K562 (cell line): Measurements from ENCODE around the gene MID1IP1. TPM values are rescaled to one million over a fixed set of nuclear protein-coding genes. Genes with fewer than 3 reads are reported as not detected.

Experiments
- ARID2 ChIP-seq: fragments of 450-650 bp; IDR thresholded peaks from 2 replicates; pipeline ENCODE4 v1.6.1; 2017; ENCODE audit warnings: antibody characterized with exemption, mild to moderate bottlenecking
- BCOR ChIP-seq: fragments of 450-650 bp; IDR thresholded peaks from 2 replicates; pipeline ENCODE4 v1.6.1; 2016
- CBFA2T3 ChIP-seq: fragments of 450-650 bp; IDR thresholded peaks from 2 replicates; pipeline ENCODE4 v1.6.1; 2017
- CREB3L1 ChIP-seq: fragments of 450-650 bp; IDR thresholded peaks from 2 replicates; pipeline ENCODE4 v1.6.1; 2014; ENCODE audit warnings: low read depth, mild to moderate bottlenecking, moderate library complexity, borderline replicate concordance
- CREM ChIP-seq: IDR thresholded peaks from 2 replicates; pipeline ENCODE4 v1.6.1; 2014; ENCODE audit warnings: antibody characterized with exemption, low read depth
- FIP1L1 ChIP-seq: fragments of 200-400 bp; formaldehyde crosslinking; IDR thresholded peaks from 2 replicates; pipeline ENCODE4 v1.6.1; 2018; ENCODE audit warnings: mild to moderate bottlenecking, low read depth, low read length; ENCODE audit not compliant: poor library complexity, severe bottlenecking
- GABPB1 ChIP-seq: sonication (generic); formaldehyde crosslinking; IDR thresholded peaks from 2 replicates; pipeline ENCODE4 v1.8.0; 2022; ENCODE audit warnings: mild to moderate bottlenecking, missing genetic modification reagents
- JUND ChIP-seq, 2 experiments: IDR thresholded peaks; 2 replicates in 1 of 2; 3 replicates in 1 of 2; pipeline ENCODE4 v1.6.1; 2011; ENCODE audit warnings: borderline replicate concordance in 2 of 2, low read depth in 2 of 2, low read length in 2 of 2, improper control_type of control experiment in 1 of 2, missing biosample characterization in 1 of 2, missing genetic modification characterization in 1 of 2, missing genetic modification reagents in 1 of 2
- MYC ChIP-seq, 2 experiments: fragments of 250-450 bp in 1 of 2; sonication (Bioruptor Pico) in 1 of 2; IDR thresholded peaks; 2 replicates each; pipeline versions ENCODE4 v1.5.1 to v1.6.1; 2012 to 2021; ENCODE audit warnings: low read depth in 2 of 2, borderline replicate concordance in 1 of 2, improper control_type of control experiment in 1 of 2, low read length in 1 of 2, mild to moderate bottlenecking in 1 of 2, moderate library complexity in 1 of 2
- NELFE ChIP-seq: IDR thresholded peaks from 2 replicates; pipeline ENCODE4 v1.6.1; 2011; ENCODE audit warnings: mild to moderate bottlenecking; ENCODE audit not compliant: insufficient read depth, insufficient read length
- POLR2G ChIP-seq: fragments of 200-400 bp; formaldehyde crosslinking; IDR thresholded peaks from 2 replicates; pipeline ENCODE4 v1.6.1; 2017; ENCODE audit warnings: low read depth, mild to moderate bottlenecking, antibody characterized with exemption, low read length, moderate library complexity
- PRMT5 ChIP-seq: sonication (generic); formaldehyde crosslinking; IDR thresholded peaks from 2 replicates; pipeline ENCODE4 v1.5.0; 2020; ENCODE audit warnings: missing genetic modification reagents
- RAD51 ChIP-seq: fragments of 450-650 bp; IDR thresholded peaks from 2 replicates; pipeline ENCODE4 v1.7.1; 2016; ENCODE audit warnings: low read depth, mild to moderate bottlenecking, borderline replicate concordance
- RBM14 ChIP-seq: fragments of 200-400 bp; formaldehyde crosslinking; IDR thresholded peaks from 2 replicates; pipeline ENCODE4 v1.6.1; 2018; ENCODE audit warnings: low read depth, mild to moderate bottlenecking, low read length, moderate library complexity, borderline replicate concordance; ENCODE audit not compliant: insufficient read depth
- RBM15 ChIP-seq: fragments of 200-400 bp; formaldehyde crosslinking; IDR thresholded peaks from 2 replicates; pipeline ENCODE4 v1.6.1; 2018; ENCODE audit warnings: mild to moderate bottlenecking, low read length, moderate library complexity; ENCODE audit not compliant: insufficient read depth
- SMAD4 ChIP-seq: fragments of 250-450 bp; sonication (Bioruptor Pico); conservative IDR thresholded peaks from 2 replicates; pipeline ENCODE4 v1.8.0; 2021; ENCODE audit warnings: inconsistent platforms, mild to moderate bottlenecking, moderate library complexity
- SP1 ChIP-seq: sonication (generic); formaldehyde crosslinking; IDR thresholded peaks from 2 replicates; pipeline ENCODE4 v1.8.1; 2022; ENCODE audit warnings: mild to moderate bottlenecking, missing genetic modification reagents
- SRSF1 ChIP-seq: fragments of 200-400 bp; formaldehyde crosslinking; IDR thresholded peaks from 2 replicates; pipeline ENCODE4 v1.6.1; 2017; ENCODE audit warnings: mild to moderate bottlenecking, low read depth, low read length, moderate library complexity
- TFAM ChIP-seq: fragments of 250-450 bp; sonication (Bioruptor Pico); conservative IDR thresholded peaks from 2 replicates; pipeline ENCODE4 v1.5.0; 2021; ENCODE audit warnings: mild to moderate bottlenecking, moderate library complexity
- TOE1 ChIP-seq, 2 experiments: fragments of 450-650 bp in 1 of 2; sonication (generic) in 1 of 2; formaldehyde crosslinking in 1 of 2; IDR thresholded peaks; 2 replicates each; pipeline versions ENCODE4 v1.7.1 to v1.8.0; 2016 to 2022; ENCODE audit warnings: borderline replicate concordance in 2 of 2, mild to moderate bottlenecking in 2 of 2, antibody characterized with exemption in 1 of 2, inconsistent platforms in 1 of 2, low read depth in 1 of 2, missing genetic modification reagents in 1 of 2, moderate library complexity in 1 of 2
- U2AF2 ChIP-seq: fragments of 200-400 bp; formaldehyde crosslinking; optimal IDR thresholded peaks from 2 replicates; pipeline ENCODE3; 2017; ENCODE audit warnings: low read depth, mild to moderate bottlenecking, low read length
- polyA plus RNA-seq, 8 experiments: library from polyadenylated mRNA; depleted of rRNA in 4 of 8; stranded (reverse) in 5 of 8; unstranded in 3 of 8; fragments of >200 nt; fragmentation: Nextera tagmentation in 2 of 8; fragmentation: Illumina TruSeq in 1 of 8; extraction: Ambion mirVana in 2 of 8; extraction: Trizol in 1 of 8; gene quantifications; 2 replicates each; pipeline versions ENCODE4 v1.2.1 to v1.2.3, GENCODE V29; 2011 to 2014; ENCODE audit warnings: inconsistent platforms in 1 of 8, missing spikeins in 1 of 8
- total RNA-seq, 7 experiments: library from RNA; depleted of rRNA in 6 of 7; stranded (reverse); fragments of >200 nt in 6 of 7; fragmentation: Illumina TruSeq in 2 of 7; extraction: Trizol in 2 of 7; gene quantifications; 2 replicates each; pipeline versions ENCODE4 v1.2.1 to v1.2.3, GENCODE V29; 2011 to 2021; ENCODE audit warnings: low replicate concordance in 1 of 7
- TF ChIP-seq, protein P1 (sequence below): sonication (generic); formaldehyde crosslinking; IDR thresholded peaks from 2 replicates; pipeline ENCODE4 v1.8.1; 2023; ENCODE audit warnings: mild to moderate bottlenecking, missing genetic modification reagents
- TF ChIP-seq, protein P2 (sequence below): sonication (generic); formaldehyde crosslinking; IDR thresholded peaks from 2 replicates; pipeline ENCODE4 v1.8.1; 2023; ENCODE audit warnings: mild to moderate bottlenecking, missing genetic modification reagents
- TF ChIP-seq, protein P3 (sequence below): fragments of 450-650 bp; formaldehyde crosslinking; IDR thresholded peaks from 2 replicates; pipeline ENCODE4 v1.4.0; 2022; ENCODE audit warnings: mild to moderate bottlenecking, moderate library complexity

MID1IP1 gene
- total and polyA plus RNA-seq, 9 of the 15 experiments (the other 6 are each of a cell fraction or from before 2014, with no cell fraction given), result 0.51 to 102 (median 27.5) TPM

GRCh38 chrX:38804432-38804681 is 3.1 kb downstream of the MID1IP1 start (continued):
- TF ChIP-seq, protein P1, sequence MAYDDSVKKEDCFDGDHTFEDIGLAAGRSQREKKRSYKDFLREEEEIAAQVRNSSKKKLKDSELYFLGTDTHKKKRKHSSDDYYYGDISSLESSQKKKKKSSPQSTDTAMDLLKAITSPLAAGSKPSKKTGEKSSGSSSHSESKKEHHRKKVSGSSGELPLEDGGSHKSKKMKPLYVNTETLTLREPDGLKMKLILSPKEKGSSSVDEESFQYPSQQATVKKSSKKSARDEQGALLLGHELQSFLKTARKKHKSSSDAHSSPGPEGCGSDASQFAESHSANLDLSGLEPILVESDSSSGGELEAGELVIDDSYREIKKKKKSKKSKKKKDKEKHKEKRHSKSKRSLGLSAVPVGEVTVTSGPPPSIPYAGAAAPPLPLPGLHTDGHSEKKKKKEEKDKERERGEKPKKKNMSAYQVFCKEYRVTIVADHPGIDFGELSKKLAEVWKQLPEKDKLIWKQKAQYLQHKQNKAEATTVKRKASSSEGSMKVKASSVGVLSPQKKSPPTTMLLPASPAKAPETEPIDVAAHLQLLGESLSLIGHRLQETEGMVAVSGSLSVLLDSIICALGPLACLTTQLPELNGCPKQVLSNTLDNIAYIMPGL (CRISPR knock-in tag), result no peak
- no peak for TF ChIP-seq TFAM (CRISPR knock-in tag)
- TF ChIP-seq CREM, result no peak
- TF ChIP-seq TOE1 (IDR thresholded peaks at IDR 0.05; ENCODE audit: borderline replicate concordance), result no peak
- TF ChIP-seq TOE1 (CRISPR knock-in tag; IDR thresholded peaks at IDR 0.05; ENCODE audit: borderline replicate concordance, low read depth), result no peak
- no peak for TF ChIP-seq RAD51
- TF ChIP-seq POLR2G, result peak; percentile 86
- no peak for TF ChIP-seq RBM15
- TF ChIP-seq FIP1L1, result no peak
- TF ChIP-seq, protein P2, sequence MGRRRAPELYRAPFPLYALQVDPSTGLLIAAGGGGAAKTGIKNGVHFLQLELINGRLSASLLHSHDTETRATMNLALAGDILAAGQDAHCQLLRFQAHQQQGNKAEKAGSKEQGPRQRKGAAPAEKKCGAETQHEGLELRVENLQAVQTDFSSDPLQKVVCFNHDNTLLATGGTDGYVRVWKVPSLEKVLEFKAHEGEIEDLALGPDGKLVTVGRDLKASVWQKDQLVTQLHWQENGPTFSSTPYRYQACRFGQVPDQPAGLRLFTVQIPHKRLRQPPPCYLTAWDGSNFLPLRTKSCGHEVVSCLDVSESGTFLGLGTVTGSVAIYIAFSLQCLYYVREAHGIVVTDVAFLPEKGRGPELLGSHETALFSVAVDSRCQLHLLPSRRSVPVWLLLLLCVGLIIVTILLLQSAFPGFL, result no peak
- no peak for TF ChIP-seq CBFA2T3
- peak; percentile 7 for TF ChIP-seq NELFE
- TF ChIP-seq RBM14, result no peak
- TF ChIP-seq PRMT5 (CRISPR knock-in tag), result no peak
- no peak for TF ChIP-seq BCOR
- no peak for TF ChIP-seq CREB3L1
- TF ChIP-seq MYC (IDR thresholded peaks at IDR 0.05; ENCODE audit: low read depth, low read length), result no peak
- TF ChIP-seq MYC (CRISPR knock-in tag; IDR thresholded peaks at IDR 0.05; ENCODE audit: borderline replicate concordance, low read depth), result no peak
- TF ChIP-seq SMAD4, result no peak
- TF ChIP-seq SP1 (CRISPR knock-in tag), result no peak
- TF ChIP-seq, protein P3, sequence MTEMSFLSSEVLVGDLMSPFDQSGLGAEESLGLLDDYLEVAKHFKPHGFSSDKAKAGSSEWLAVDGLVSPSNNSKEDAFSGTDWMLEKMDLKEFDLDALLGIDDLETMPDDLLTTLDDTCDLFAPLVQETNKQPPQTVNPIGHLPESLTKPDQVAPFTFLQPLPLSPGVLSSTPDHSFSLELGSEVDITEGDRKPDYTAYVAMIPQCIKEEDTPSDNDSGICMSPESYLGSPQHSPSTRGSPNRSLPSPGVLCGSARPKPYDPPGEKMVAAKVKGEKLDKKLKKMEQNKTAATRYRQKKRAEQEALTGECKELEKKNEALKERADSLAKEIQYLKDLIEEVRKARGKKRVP (CRISPR knock-in tag), result no peak
- TF ChIP-seq JUND (IDR thresholded peaks at IDR 0.05; ENCODE audit: borderline replicate concordance, low read depth, low read length), result no peak
- TF ChIP-seq JUND (tag; IDR thresholded peaks at IDR 0.05; ENCODE audit: borderline replicate concordance, low read depth, low read length), result no peak
- no peak for TF ChIP-seq U2AF2
- TF ChIP-seq SRSF1, result no peak
- TF ChIP-seq GABPB1, result no peak; the same call in 1 of the 2 replicates
- no peak for TF ChIP-seq ARID2
